ENCODE data around the gene MTARC1. TPM values are rescaled to one million over a fixed set of nuclear protein-coding genes. Genes with fewer than 3 reads are reported as not detected.

Gene MTARC1
- total RNA-seq, 1 donor from 2014 or later, result 7.9 TPM

GRCh38 chr1:220767312-220768125 is 19.2 kb upstream of the MTARC1 start:
- intact Hi-C loops (cut with DNase I), result no loop called here
- DNase-seq (ENCODE audit: missing footprints) (no peak), ATAC-seq (peak; percentile 92)

- DNase-seq (ENCODE audit: missing footprints) (no peak), ATAC-seq (peak; percentile 53)
- intact Hi-C loops (cut with DNase I), result no loop called here
Measured at GRCh38 chr1:220768126-220768601, 18.5 kb upstream of the MTARC1 start.

- DNase-seq (ENCODE audit: missing footprints) (no peak), ATAC-seq (no peak)
- intact Hi-C loops (cut with DNase I), result no loop called here
Measured at GRCh38 chr1:220769205-220769604, 17.5 kb upstream of the MTARC1 start.

GRCh38 chr1:220770245-220770913 is 16.3 kb upstream of the MTARC1 start:
- intact Hi-C loops (cut with DNase I), result no loop called here
- DNase-seq (ENCODE audit: missing footprints) (no peak), ATAC-seq (no peak)

GRCh38 chr1:220772846-220773245 is 13.9 kb upstream of the MTARC1 start:
- DNase-seq (ENCODE audit: missing footprints) (no peak), ATAC-seq (no peak)
- intact Hi-C loops (cut with DNase I), result no loop called here

- intact Hi-C loops (cut with DNase I), result loop anchor here (2.0 kb wide), 1 partner anchor 87 kb away; no protein-coding TSS in a partner anchor
- ATAC-seq (no peak), DNase-seq (ENCODE audit: missing footprints) (no peak)
Measured at GRCh38 chr1:220775240-220775853, 11.4 kb upstream of the MTARC1 start.

- no peak for ATAC-seq
- no peak for DNase-seq (ENCODE audit: missing footprints)
- intact Hi-C loops (cut with DNase I), result no loop called here
Measured at GRCh38 chr1:220776254-220776653, 10.5 kb upstream of the MTARC1 start.

- DNase-seq (ENCODE audit: missing footprints), result peak; percentile 92
- peak; percentile 93 for ATAC-seq
- intact Hi-C loops (cut with DNase I), result no loop called here
Measured at GRCh38 chr1:220776720-220777326, 9.9 kb upstream of the MTARC1 start.

GRCh38 chr1:220783453-220783852 is 3.3 kb upstream of the MTARC1 start:
- DNase-seq (ENCODE audit: missing footprints) (no peak), ATAC-seq (no peak)
- intact Hi-C loops (cut with DNase I), result no loop called here

- DNase-seq (ENCODE audit: missing footprints) (no peak), ATAC-seq (no peak)
- intact Hi-C loops (cut with DNase I), result loop anchor here (5.0 kb wide), 1 partner anchor 37 kb away; the partner anchor contains the start of gene MTARC2
Measured at GRCh38 chr1:220784751-220785150, 2.0 kb upstream of the MTARC1 start.

GRCh38 chr1:220785166-220786056 is 1.3 kb upstream of the MTARC1 start:
- DNase-seq (ENCODE audit: missing footprints) (no peak), ATAC-seq (no peak)
- intact Hi-C loops (cut with DNase I), result loop anchor here (5.0 kb wide), 1 partner anchor 38 kb away; the partner anchor contains the start of gene MTARC2

- ATAC-seq, result peak; percentile 38
- intact Hi-C loops (cut with DNase I), result loop anchor here (5.0 kb wide), 1 partner anchor 39 kb away; the partner anchor contains the start of gene MTARC2
- peak; percentile 74 for DNase-seq (ENCODE audit: missing footprints)
Measured at GRCh38 chr1:220786057-220786336, 716 bp upstream of the MTARC1 start.

GRCh38 chr1:220787069-220787619 is 431 bp downstream of the MTARC1 start:
- DNase-seq (ENCODE audit: missing footprints) (no peak), ATAC-seq (peak; percentile 15)
- intact Hi-C loops (cut with DNase I), result loop anchor here (5.0 kb wide), 1 partner anchor 40 kb away; the partner anchor contains the start of gene MTARC2

GRCh38 chr1:220788900-220789299 is 2.2 kb downstream of the MTARC1 start:
- no peak for DNase-seq (ENCODE audit: missing footprints)
- intact Hi-C loops (cut with DNase I), result loop anchor here (5.0 kb wide), 1 partner anchor 42 kb away; the partner anchor contains the start of gene MTARC2
- no peak for ATAC-seq

GRCh38 chr1:220789532-220790147 is 2.9 kb downstream of the MTARC1 start:
- DNase-seq (ENCODE audit: missing footprints) (no peak), ATAC-seq (no peak)
- intact Hi-C loops (cut with DNase I), result loop anchor here (5.0 to 10.0 kb wide), 2 partner anchors 42 to 955 kb away; partner anchors contain the start of genes DUSP10 and MTARC2

- DNase-seq (ENCODE audit: missing footprints) (no peak), ATAC-seq (no peak)
- intact Hi-C loops (cut with DNase I), result loop anchor here (10.0 kb wide), 1 partner anchor 954 kb away; the partner anchor contains the start of gene DUSP10
Measured at GRCh38 chr1:220791285-220791684, 4.6 kb downstream of the MTARC1 start.

GRCh38 chr1:220791956-220792355 is 5.2 kb downstream of the MTARC1 start:
- intact Hi-C loops (cut with DNase I), result loop anchor here (10.0 kb wide), 1 partner anchor 953 kb away; the partner anchor contains the start of gene DUSP10
- ATAC-seq (peak; percentile 49), DNase-seq (ENCODE audit: missing footprints) (no peak)

Measured in Right ventricle myocardium inferior (tissue), 1 donor.